H1 (cell line): ENCODE results near the gene ZNF487. TPM values are rescaled to one million over a fixed set of nuclear protein-coding genes. Genes with fewer than 3 reads are reported as not detected.

Experiments used
- EGR1 ChIP-seq: IDR thresholded peaks from 2 replicates; pipeline ENCODE4 v1.6.1; 2011; ENCODE audit warnings: low read depth, low read length, borderline replicate concordance
- GTF2F1 ChIP-seq: IDR thresholded peaks from 2 replicates; pipeline ENCODE4 v1.6.1; 2012; ENCODE audit warnings: low read depth, low read length, improper control_type of control experiment, borderline replicate concordance
- HDAC6 ChIP-seq: IDR thresholded peaks from one replicate; pipeline ENCODE4 v1.7.1; 2012; ENCODE audit warnings: low read depth, mild to moderate bottlenecking, inconsistent platforms, low read length, moderate library complexity
- RFX5 ChIP-seq: IDR thresholded peaks from 2 replicates; pipeline ENCODE4 v1.6.1; 2011; ENCODE audit warnings: low read depth, low read length, improper control_type of control experiment, borderline replicate concordance
- polyA plus RNA-seq, 7 experiments: library from polyadenylated mRNA; depleted of rRNA in 3 of 7; stranded (reverse) in 5 of 7; unstranded in 2 of 7; fragments of >200 nt in 5 of 7; fragments of 200-250 nt in 2 of 7; gene quantifications; 1 replicate in 5 of 7; 2 replicates in 1 of 7; 4 replicates in 1 of 7; pipeline versions ENCODE4 v1.2.1 to v1.2.3, GENCODE V29; 2011 to 2013; ENCODE audit warnings: missing spikeins in 2 of 7, mixed read lengths in 2 of 7
- total RNA-seq: library from RNA; stranded (reverse); fragmentation: NEBNext Ultra II Directional; extraction: Animal tissue kit (Norgen Biotek cat#: 25700); gene quantifications from 2 replicates; pipeline ENCODE4 v1.2.1, GENCODE V29; 2021

The ZNF487 gene
- total and polyA plus RNA-seq, 2 of the 8 experiments (the other 6 are each of a cell fraction or from before 2014, with no cell fraction given): 1.9 to 2.5 TPM

DNA sequence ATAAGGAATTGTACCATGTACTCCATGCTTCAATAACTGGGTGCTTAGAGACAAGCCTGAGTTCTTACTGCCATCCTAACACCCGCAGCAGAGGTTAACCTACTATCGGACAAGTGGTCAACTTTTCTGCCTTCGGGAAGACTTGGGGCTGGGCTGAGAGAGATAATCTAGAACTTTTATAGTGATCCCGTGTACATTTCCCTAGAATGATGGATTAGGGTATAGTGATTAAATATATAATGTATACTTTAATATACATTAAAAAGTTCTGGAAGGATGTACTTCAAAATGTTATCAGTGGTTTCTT, 15.8 kb upstream of the ZNF487 start (continued):
- TF ChIP-seq EGR1: no peak
- no peak for TF ChIP-seq GTF2F1
- TF ChIP-seq HDAC6: no peak
- no peak for TF ChIP-seq RFX5
